Measurements from ENCODE around the gene FANCM. TPM values are rescaled to one million over a fixed set of nuclear protein-coding genes. Genes with fewer than 3 reads are reported as not detected.
A peak's percentile ranks its signal among the peaks of the same experiment; 100 is the strongest.

Gene FANCM
- total and polyA plus RNA-seq, 3 donors from 2014 or later: 9.3 to 25.2 (median 16.4) TPM

DNA sequence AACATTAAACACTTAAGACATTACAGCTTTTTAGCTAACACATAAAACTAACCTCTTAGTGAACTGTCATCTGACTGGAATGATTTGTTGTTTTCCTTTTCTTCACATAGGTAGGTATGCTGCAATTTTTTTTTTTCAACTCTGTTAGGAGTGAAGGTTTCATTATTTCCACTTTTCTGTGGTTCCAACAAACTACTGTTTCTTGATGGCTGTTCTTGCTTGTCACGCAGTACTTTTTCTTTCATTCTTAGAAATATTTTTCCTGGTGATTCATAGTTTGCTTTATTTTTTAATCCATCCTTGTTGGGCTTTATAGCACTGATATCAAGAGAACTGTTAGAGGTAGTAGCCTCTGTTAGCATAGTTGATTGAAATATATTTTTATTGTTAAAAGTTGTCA, 111.0 kb downstream of the FANCM start:
- Histone ChIP-seq H3K27me3 (no peaks in the 10 kb centered on the region), H3K4me3 (no peak overlapping the region), H3K27ac (no peak overlapping the region), H3K36me3 (ENCODE audit: low read depth, missing control alignments) (no peaks in the 10 kb centered on the region), H3K9me3 (no peaks in the 10 kb centered on the region), H3K4me1 (peaks cover 22% of the 10 kb centered on the region)
- WGBS, 2 donors: 76 to 86% methylated on average over 1 of the region's 1 CpG
- TF ChIP-seq POLR2A (IDR thresholded peaks at IDR 0.05): no peak
- TF ChIP-seq, protein P1, sequence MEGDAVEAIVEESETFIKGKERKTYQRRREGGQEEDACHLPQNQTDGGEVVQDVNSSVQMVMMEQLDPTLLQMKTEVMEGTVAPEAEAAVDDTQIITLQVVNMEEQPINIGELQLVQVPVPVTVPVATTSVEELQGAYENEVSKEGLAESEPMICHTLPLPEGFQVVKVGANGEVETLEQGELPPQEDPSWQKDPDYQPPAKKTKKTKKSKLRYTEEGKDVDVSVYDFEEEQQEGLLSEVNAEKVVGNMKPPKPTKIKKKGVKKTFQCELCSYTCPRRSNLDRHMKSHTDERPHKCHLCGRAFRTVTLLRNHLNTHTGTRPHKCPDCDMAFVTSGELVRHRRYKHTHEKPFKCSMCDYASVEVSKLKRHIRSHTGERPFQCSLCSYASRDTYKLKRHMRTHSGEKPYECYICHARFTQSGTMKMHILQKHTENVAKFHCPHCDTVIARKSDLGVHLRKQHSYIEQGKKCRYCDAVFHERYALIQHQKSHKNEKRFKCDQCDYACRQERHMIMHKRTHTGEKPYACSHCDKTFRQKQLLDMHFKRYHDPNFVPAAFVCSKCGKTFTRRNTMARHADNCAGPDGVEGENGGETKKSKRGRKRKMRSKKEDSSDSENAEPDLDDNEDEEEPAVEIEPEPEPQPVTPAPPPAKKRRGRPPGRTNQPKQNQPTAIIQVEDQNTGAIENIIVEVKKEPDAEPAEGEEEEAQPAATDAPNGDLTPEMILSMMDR (IDR thresholded peaks at IDR 0.05): no peak
- intact Hi-C loops (cut with DNase I; ENCODE audit: low total_unique reads): no loop called here
- no peak for DNase-seq

DNA sequence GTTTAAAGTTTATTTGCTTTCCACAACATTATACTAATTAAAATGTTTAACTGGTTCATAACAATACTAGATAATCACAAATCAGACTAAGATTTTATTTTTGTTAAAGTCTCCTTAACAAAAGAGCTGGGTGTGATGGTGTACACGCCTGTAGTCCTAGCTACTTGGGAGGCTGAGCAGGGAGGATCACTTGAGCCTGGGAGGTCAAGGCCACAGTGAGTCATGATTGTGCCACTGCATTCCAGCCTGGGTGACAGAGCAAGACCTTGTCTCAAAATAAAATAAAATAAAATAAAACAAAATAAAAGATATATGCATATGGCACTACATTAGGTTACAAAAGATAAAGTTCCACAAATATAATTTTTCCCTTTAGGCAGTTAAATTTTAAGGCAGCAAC, 111.7 kb downstream of the FANCM start:
- no peaks in the 10 kb centered on the region for H3K36me3 ChIP-seq (ENCODE audit: low read depth, missing control alignments)
- intact Hi-C loops (cut with DNase I; ENCODE audit: low total_unique reads): no loop called here
- no peak overlapping the region for H3K27ac ChIP-seq
- peaks cover 22% of the 10 kb centered on the region for H3K4me1 ChIP-seq
- H3K27me3 ChIP-seq: no peaks in the 10 kb centered on the region
- 55 to 70% methylated on average over 1 of the region's 1 CpG for WGBS, 2 donors
- H3K9me3 ChIP-seq: no peaks in the 10 kb centered on the region
- DNase-seq: no peak
- TF ChIP-seq, protein P1 (IDR thresholded peaks at IDR 0.05): no peak
- no peak for TF ChIP-seq POLR2A (IDR thresholded peaks at IDR 0.05)
- no peak overlapping the region for H3K4me3 ChIP-seq

DNA sequence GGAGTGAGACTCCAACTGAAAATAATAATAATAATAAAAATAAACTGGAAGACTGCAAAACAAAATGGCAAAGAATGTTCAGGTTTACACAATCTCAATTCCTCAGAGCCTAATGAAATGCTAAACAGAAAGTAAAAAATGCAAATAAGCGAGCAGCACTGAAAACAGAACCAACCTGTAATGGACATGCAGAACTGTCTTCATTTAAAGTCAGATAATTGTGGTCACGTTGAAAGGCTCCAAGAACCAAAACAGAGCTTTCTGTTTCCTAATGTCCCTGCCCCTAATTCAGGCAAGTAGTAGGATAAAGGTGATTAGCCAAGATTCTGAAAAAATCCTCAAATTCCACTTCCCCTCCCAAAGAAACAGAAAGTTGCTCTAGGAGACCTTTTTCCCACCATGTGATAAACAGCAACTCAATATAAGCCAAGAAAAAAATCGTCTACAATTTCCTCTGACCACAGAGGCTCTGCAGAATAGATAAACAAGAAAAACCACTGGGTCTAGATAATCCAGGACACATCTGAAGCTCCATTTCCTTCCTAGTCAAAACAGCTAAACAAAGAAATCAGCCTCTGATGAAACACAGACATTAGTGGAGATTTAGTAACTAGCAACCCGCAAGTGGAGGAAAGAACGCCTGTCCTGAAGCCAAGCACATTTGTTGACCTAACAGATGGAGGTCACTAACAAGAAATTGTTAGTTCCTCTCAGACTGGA, 114.3 kb downstream of the FANCM start:
- Histone ChIP-seq H3K27ac (peak overlapping the region; percentile 67 to 88), H3K36me3 (ENCODE audit: low read depth, missing control alignments) (no peaks in the 10 kb centered on the region), H3K4me1 (peaks cover 22% of the 10 kb centered on the region), H3K27me3 (no peaks in the 10 kb centered on the region), H3K4me3 (peak overlapping the region; percentile 5 to 22), H3K9me3 (no peaks in the 10 kb centered on the region)
- TF ChIP-seq, protein P1 (IDR thresholded peaks at IDR 0.05): no peak
- TF ChIP-seq POLR2A (IDR thresholded peaks at IDR 0.05): no peak
- peak; percentile 49 for DNase-seq
- intact Hi-C loops (cut with DNase I; ENCODE audit: low total_unique reads): loop anchor here (5.0 to 10.0 kb wide), 2 partner anchors 115 to 353 kb away; partner anchors contain the start of genes FANCM and FKBP3
- 20 to 24% methylated on average over 5 of the region's 5 CpGs for WGBS, 2 donors

Small RNA genes within 50 kb of the gene (small RNA-seq; reads per million reads assigned to genes)
- gene RF00151: 0 to 0.19 reads per million in 2 donors
- gene SNORD127: 11,884 to 17,183 reads per million in 2 donors

Other genes starting within 250 kb of the FANCM start
- 10 to 100 TPM; 11.4 to 15.4 TPM for gene KLHL28, start 174.0 kb upstream of the FANCM start, total RNA-seq
- gene KLHL28, start 174.0 kb upstream of the FANCM start, polyA plus RNA-seq (ENCODE audit: insufficient read depth, low read depth, low replicate concordance): 9.7 TPM
- 10 to 100 TPM; 32.6 to 33.0 TPM for gene TOGARAM1, start 173.7 kb upstream of the FANCM start, total RNA-seq
- 16.6 TPM for gene TOGARAM1, start 173.7 kb upstream of the FANCM start, polyA plus RNA-seq (ENCODE audit: insufficient read depth, low read depth, low replicate concordance)
- gene PRPF39, start 51.8 kb upstream of the FANCM start, total RNA-seq: 10 to 100 TPM; 30.9 to 41.1 TPM
- gene PRPF39, start 51.8 kb upstream of the FANCM start, polyA plus RNA-seq (ENCODE audit: insufficient read depth, low read depth, low replicate concordance): 14.6 TPM
- gene FKBP3, start 1.4 kb upstream of the FANCM start, total RNA-seq: 10 to 100 TPM; 60.8 to 65.0 TPM
- gene FKBP3, start 1.4 kb upstream of the FANCM start, polyA plus RNA-seq (ENCODE audit: insufficient read depth, low read depth, low replicate concordance): 73.5 TPM
- 10 to 100 TPM; 60.8 to 71.5 TPM for gene MIS18BP1, start 117.3 kb downstream of the FANCM start, total RNA-seq
- 7.3 TPM for gene MIS18BP1, start 117.3 kb downstream of the FANCM start, polyA plus RNA-seq (ENCODE audit: insufficient read depth, low read depth, low replicate concordance)

All from testis (tissue), 3 donors.